WERI-Rb-1 (cell line): ENCODE results near the gene SH3RF3.
A peak's percentile ranks its signal among the peaks of the same experiment; 100 is the strongest.

Experiments used
- DNase-seq: peaks from one replicate; pipeline ENCODE4 v3.0.0-alpha.2; 2020
- H3K27ac ChIP-seq: fragments of 250-450 bp; sonication (Bioruptor Pico); 2 replicates; pipeline ENCODE4 v1.5.1; 2020; ENCODE audit warnings: mild to moderate bottlenecking, moderate library complexity
- H3K27me3 ChIP-seq: fragments of 250-450 bp; sonication (Bioruptor Pico); 2 replicates; pipeline ENCODE4 v1.5.1; 2021; ENCODE audit warnings: mild to moderate bottlenecking, low read depth, moderate library complexity; ENCODE audit not compliant: insufficient read depth, severe bottlenecking
- H3K36me3 ChIP-seq: fragments of 250-450 bp; sonication (Bioruptor Pico); 2 replicates; pipeline ENCODE4 v1.5.1; 2020; ENCODE audit warnings: mild to moderate bottlenecking, moderate library complexity
- H3K4me3 ChIP-seq: 2 replicates; pipeline ENCODE4 v1.5.1; 2011; ENCODE audit warnings: low read depth, mild to moderate bottlenecking, control low read depth, low read length
- H3K9me3 ChIP-seq: fragments of 250-450 bp; sonication (Bioruptor Pico); 2 replicates; pipeline ENCODE4 v1.5.1; 2021; ENCODE audit warnings: mild to moderate bottlenecking, moderate library complexity; ENCODE audit not compliant: severe bottlenecking
- TF ChIP-seq, protein P1 (sequence below): IDR thresholded peaks from 2 replicates; pipeline ENCODE4 v1.5.1; 2011; ENCODE audit warnings: low read depth, mild to moderate bottlenecking, control low read depth, inconsistent platforms, low read length

SH3RF3 gene

DNA sequence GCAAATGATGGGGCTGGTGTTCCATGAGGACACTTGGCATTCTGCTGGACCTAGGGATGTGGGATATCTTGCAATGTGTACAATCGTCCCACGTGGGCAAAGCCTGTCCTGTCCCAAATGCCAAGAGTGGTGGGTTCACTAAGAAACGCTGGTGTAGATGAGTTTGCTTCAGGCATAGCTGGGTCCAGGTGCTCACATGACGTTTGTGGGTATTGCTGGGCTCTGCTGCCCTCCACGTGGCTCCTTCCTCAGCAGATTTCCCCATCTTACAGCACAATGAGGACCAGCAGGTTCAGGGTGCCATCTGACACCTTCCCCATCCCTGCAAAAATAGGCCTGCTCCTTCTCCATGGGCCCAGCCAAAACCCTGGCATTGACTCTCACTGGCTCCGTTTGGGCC is 378.8 kb downstream of the SH3RF3 start:
- no peak for DNase-seq
- no peak overlapping the region for H3K27ac ChIP-seq
- no peaks in the 10 kb centered on the region for H3K27me3 ChIP-seq
- TF ChIP-seq, protein P1, sequence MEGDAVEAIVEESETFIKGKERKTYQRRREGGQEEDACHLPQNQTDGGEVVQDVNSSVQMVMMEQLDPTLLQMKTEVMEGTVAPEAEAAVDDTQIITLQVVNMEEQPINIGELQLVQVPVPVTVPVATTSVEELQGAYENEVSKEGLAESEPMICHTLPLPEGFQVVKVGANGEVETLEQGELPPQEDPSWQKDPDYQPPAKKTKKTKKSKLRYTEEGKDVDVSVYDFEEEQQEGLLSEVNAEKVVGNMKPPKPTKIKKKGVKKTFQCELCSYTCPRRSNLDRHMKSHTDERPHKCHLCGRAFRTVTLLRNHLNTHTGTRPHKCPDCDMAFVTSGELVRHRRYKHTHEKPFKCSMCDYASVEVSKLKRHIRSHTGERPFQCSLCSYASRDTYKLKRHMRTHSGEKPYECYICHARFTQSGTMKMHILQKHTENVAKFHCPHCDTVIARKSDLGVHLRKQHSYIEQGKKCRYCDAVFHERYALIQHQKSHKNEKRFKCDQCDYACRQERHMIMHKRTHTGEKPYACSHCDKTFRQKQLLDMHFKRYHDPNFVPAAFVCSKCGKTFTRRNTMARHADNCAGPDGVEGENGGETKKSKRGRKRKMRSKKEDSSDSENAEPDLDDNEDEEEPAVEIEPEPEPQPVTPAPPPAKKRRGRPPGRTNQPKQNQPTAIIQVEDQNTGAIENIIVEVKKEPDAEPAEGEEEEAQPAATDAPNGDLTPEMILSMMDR: no peak
- H3K9me3 ChIP-seq: no peaks in the 10 kb centered on the region
- H3K36me3 ChIP-seq: no peaks in the 10 kb centered on the region
- H3K4me3 ChIP-seq: no peak overlapping the region

DNA sequence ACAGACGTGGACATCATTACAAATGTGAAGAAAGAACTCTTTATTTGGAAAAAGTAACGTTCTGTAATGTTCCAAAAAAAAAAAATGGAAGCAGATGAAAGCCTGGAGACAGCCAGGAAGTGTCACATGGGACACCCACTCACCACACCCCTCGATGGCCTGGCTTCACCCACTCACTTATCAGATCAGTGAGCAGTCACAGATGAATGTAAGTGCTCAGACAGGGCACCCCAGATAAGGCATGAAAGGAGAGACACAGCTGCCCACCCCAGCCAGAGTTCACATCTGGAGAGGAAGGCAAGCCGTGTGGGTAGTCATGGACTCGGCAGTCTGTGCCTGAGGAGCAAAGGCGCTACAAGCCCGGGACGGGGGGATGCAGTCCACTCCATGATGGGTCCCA is 379.6 kb downstream of the SH3RF3 start:
- no peak overlapping the region for H3K27ac ChIP-seq
- DNase-seq: no peak
- H3K36me3 ChIP-seq: no peaks in the 10 kb centered on the region
- no peaks in the 10 kb centered on the region for H3K27me3 ChIP-seq
- H3K9me3 ChIP-seq: no peaks in the 10 kb centered on the region
- no peak overlapping the region for H3K4me3 ChIP-seq
- TF ChIP-seq, protein P1: no peak

DNA sequence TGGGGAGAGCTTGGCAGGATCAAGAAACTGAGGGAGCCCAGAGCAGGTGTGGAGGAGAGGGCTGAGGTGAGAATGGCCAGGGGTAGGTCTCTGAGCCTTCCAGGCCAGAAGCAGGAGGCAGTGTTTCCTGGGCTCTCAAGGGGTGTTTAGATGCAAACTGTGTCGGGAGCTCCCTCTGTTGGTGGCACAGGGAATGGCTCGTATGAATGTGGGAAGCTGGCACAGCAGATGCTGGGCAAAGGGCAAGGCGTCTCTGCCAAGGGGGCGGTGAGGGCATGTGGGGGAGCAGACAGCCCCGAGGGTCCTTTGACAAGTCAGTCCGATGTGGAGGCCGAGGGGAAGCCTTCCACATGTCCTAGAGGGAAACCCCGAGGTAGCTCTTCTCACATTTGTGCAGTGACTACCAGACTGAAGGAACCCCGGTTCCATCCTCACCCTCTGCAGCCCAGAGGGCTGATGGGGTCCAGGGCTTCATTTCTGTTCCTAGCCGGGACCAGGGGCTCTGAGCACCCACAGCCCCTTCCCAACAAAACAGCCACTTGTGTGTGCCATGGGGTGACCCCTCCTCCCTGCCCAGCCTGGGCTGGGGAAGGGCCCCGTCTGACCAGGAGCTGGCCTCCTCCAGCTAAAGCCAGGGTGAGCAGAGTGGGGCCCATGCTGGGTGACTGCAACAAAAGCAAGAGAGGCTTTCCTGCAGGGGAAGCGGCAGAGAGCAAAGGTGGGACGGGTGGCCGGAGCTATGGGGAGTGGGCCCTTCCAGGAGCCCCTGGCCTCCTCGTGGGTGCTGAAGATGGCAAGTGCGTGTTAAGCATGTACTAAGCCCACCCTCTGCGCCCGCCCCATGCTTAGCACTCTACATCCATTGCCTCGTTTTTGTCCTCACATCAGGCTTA is 381.4 kb downstream of the SH3RF3 start:
- peak; percentile 79 for DNase-seq
- Histone ChIP-seq H3K9me3 (no peaks in the 10 kb centered on the region), H3K36me3 (no peaks in the 10 kb centered on the region), H3K4me3 (no peak overlapping the region), H3K27ac (no peak overlapping the region), H3K27me3 (no peaks in the 10 kb centered on the region)
- TF ChIP-seq, protein P1: peak; percentile 96

DNA sequence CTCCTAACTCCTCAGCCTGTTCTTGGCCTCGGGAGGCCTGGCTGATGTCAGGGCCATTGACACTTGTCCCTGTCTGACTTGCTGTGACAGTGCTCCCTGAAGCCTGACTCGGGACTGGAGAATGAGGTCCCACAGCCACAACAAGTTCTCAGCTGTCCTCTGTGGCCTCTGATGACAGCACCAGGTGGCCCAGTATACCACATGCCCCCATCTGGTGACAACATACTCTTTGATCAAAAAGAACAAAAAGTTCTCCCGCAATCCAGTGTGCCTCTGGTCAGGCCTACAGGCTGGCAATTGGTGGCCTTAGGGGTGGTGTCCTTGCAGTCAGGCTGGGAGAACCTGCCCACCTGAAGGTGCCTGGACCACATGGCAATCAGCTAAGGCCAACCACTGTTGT is 382.2 kb downstream of the SH3RF3 start:
- Histone ChIP-seq H3K4me3 (no peak overlapping the region), H3K27me3 (no peaks in the 10 kb centered on the region), H3K36me3 (no peaks in the 10 kb centered on the region), H3K27ac (no peak overlapping the region), H3K9me3 (no peaks in the 10 kb centered on the region)
- DNase-seq: no peak
- TF ChIP-seq, protein P1: no peak

DNA sequence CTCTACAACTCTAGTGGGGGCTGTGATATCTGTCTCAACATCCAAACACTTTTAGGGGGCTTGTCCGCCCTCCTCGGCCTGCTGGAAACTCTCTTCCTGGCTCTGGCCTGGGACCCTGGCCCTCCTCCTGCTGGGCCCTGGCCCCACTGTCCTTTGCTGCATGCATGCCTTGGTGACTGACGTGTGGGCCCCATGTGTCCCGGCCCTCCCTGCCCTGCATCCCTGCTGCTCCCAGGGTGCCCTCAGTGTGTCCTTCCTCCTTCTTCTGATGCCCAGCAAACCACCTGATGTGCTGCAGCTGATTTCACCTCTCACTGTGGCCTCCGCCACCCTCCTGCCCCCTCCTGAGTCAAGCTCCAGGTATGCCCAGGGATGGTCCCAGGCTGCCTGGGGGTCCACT is 383.1 kb downstream of the SH3RF3 start:
- Histone ChIP-seq H3K27ac (no peak overlapping the region), H3K9me3 (no peaks in the 10 kb centered on the region), H3K4me3 (no peak overlapping the region), H3K27me3 (no peaks in the 10 kb centered on the region), H3K36me3 (no peaks in the 10 kb centered on the region)
- DNase-seq: no peak
- TF ChIP-seq, protein P1: no peak

DNA sequence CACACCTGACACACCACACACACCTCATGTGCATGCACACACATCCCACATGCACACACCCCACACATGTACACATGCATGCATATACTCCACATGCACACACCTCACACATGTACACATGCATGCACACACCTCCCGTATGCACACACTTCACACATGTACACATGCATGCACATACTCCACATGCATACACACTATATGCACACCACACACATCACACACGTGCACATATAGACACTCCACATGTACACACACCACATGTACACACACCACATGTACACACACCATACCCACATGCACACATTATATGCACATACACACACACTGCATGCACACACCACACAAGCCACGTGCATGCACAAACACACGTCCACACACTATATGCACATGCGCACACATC is 384.2 kb downstream of the SH3RF3 start:
- TF ChIP-seq, protein P1: no peak
- no peak overlapping the region for H3K27ac ChIP-seq
- no peaks in the 10 kb centered on the region for H3K9me3 ChIP-seq
- DNase-seq: no peak
- H3K4me3 ChIP-seq: no peak overlapping the region
- no peaks in the 10 kb centered on the region for H3K36me3 ChIP-seq
- no peaks in the 10 kb centered on the region for H3K27me3 ChIP-seq
